NCI-H2107 (cell line): ENCODE results near the gene NSUN3.
A peak's percentile ranks its signal among the peaks of the same experiment; 100 is the strongest.
"Not testable (repeated sequence)": the region's sequence is repeated elsewhere in the genome, so short reads cannot be mapped to it uniquely, and the experiment has no call there.

ENCODE experiments used
- DNase-seq: peaks from one replicate; lab custom pipeline; 2025; lab: John Stamatoyannopoulos, UW

The NSUN3 gene

GRCh38 chr3:94069194-94069813 lies 6.4 kb downstream of the NSUN3 start:
- no peak for DNase-seq

GRCh38 chr3:94070341-94070911 lies 7.6 kb downstream of the NSUN3 start:
- DNase-seq: no peak

GRCh38 chr3:94071713-94072284 lies 8.9 kb downstream of the NSUN3 start:
- DNase-seq: no peak

- no peak for DNase-seq
These were observed 13.2 kb downstream of the NSUN3 start for GRCh38 chr3:94076055-94076454.

GRCh38 chr3:94080552-94080951 lies 17.7 kb downstream of the NSUN3 start:
- not testable (repeated sequence) for DNase-seq

- DNase-seq: no peak
These were observed 19.0 kb downstream of the NSUN3 start for GRCh38 chr3:94081884-94082283.

- DNase-seq: peak; percentile 56
These were observed 19.6 kb downstream of the NSUN3 start for GRCh38 chr3:94082391-94082937.

GRCh38 chr3:94083261-94083660 lies 20.4 kb downstream of the NSUN3 start:
- no peak for DNase-seq

GRCh38 chr3:94089126-94089525 lies 26.3 kb downstream of the NSUN3 start:
- no peak for DNase-seq

GRCh38 chr3:94092086-94092485 lies 29.2 kb downstream of the NSUN3 start:
- DNase-seq: no peak

- DNase-seq: no peak
These were observed 30.3 kb downstream of the NSUN3 start for GRCh38 chr3:94093151-94093550.

- no peak for DNase-seq
These were observed 32.2 kb downstream of the NSUN3 start for GRCh38 chr3:94095111-94095510.

GRCh38 chr3:94098452-94098851 lies 35.6 kb downstream of the NSUN3 start:
- DNase-seq: no peak

- DNase-seq: no peak
These were observed 36.5 kb downstream of the NSUN3 start for GRCh38 chr3:94099311-94099710.

GRCh38 chr3:94101860-94102259 lies 39.0 kb downstream of the NSUN3 start:
- no peak for DNase-seq

- DNase-seq: no peak
These were observed 43.4 kb downstream of the NSUN3 start for GRCh38 chr3:94106268-94106667.

GRCh38 chr3:94110232-94110631 lies 47.4 kb downstream of the NSUN3 start:
- not testable (repeated sequence) for DNase-seq

GRCh38 chr3:94110854-94111253 lies 48.0 kb downstream of the NSUN3 start:
- no peak for DNase-seq

GRCh38 chr3:94114666-94115065 lies 51.8 kb downstream of the NSUN3 start:
- no peak for DNase-seq

GRCh38 chr3:94115482-94115881 lies 52.6 kb downstream of the NSUN3 start:
- DNase-seq: no peak

- no peak for DNase-seq
These were observed 54.9 kb downstream of the NSUN3 start for GRCh38 chr3:94117729-94118128.

- DNase-seq: no peak
These were observed 55.5 kb downstream of the NSUN3 start for GRCh38 chr3:94118390-94118789.

- no peak for DNase-seq
These were observed 58.3 kb downstream of the NSUN3 start for GRCh38 chr3:94121161-94121560.

- no peak for DNase-seq
These were observed 64.3 kb downstream of the NSUN3 start for GRCh38 chr3:94127115-94127514.
